ENCODE measurements around the gene PDE1C.
"Not testable (repeated sequence)": the region's sequence is repeated elsewhere in the genome, so short reads cannot be mapped to it uniquely, and the experiment has no call there.

Gene PDE1C

DNA sequence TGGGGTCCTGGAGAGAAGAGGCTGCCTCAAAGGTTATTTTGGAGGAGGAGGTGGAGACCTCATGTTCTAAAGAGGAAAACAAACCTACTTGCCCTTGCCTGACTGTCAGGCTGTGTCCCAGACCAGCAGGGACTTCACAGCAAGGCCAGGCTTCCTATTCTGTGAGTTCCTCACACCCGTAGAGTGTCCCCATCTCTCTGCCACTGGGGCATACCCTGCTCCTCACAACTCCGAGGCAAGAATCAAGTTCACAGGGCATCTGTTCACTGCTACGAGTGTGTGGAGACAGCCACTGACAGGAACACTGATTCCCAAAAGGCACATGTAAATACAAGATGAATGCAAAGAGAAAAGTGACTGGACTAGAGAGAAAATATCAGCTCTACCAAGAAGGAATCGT, 38.0 kb downstream of the PDE1C start:
- Histone ChIP-seq H3K4me1 (ENCODE audit: control insufficient read depth, insufficient read depth, low read length) (no peaks in the 10 kb centered on the region), H3K27ac (ENCODE audit: insufficient read depth, low read depth, low read length, poor library complexity, severe bottlenecking) (no peak overlapping the region), H3K36me3 (ENCODE audit: control insufficient read depth, insufficient read depth, low read length) (no peaks in the 10 kb centered on the region), H3K9me3 (ENCODE audit: control insufficient read depth, low read length) (no peaks in the 10 kb centered on the region), H3K27me3 (ENCODE audit: control insufficient read depth, insufficient read depth, low read length, poor library complexity, severe bottlenecking) (no peaks in the 10 kb centered on the region), H3K4me3 (ENCODE audit: insufficient read depth, low read depth, low read length) (no peak overlapping the region)
- 95% methylated on average over 4 of the region's 4 CpGs for WGBS, 2 experiments

DNA sequence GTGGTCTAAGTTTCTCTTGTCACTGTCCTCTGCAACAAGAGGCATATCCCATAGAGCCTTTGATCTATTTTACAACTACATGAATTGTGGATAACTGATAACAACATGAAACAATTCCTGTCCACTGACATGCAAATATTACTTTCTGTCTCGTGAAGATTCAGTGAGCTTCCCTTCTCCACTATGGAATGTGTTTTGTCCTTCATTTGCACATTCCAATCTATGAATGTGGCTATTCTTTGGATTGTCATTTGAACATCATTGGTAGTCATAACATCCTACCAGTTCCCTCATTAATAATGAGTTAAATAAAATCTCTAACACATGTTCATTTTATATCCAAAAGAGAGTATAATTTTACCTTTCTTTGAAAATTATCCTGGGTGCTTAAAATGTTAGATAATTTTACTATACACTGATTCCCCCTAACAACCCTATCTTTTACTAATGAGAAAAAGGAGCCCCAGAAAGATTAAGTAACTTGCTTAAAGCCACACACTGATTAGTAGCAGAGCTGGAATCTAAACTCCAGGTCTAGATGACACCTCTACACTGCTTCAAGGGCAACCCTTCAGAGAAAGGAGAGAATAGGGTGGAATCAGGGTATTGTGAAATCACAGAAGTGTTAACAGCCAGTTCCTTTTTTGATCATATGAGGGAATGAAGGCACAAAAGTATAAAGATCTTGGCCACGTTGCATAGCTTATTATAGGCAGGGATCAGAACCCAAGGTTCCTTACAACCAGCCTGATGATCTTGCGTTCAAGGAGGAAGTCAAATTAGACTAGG, 39.1 kb downstream of the PDE1C start:
- Histone ChIP-seq H3K4me1 (ENCODE audit: control insufficient read depth, insufficient read depth, low read length) (no peaks in the 10 kb centered on the region), H3K9me3 (ENCODE audit: control insufficient read depth, low read length) (no peaks in the 10 kb centered on the region), H3K4me3 (ENCODE audit: insufficient read depth, low read depth, low read length) (no peak overlapping the region), H3K27me3 (ENCODE audit: control insufficient read depth, insufficient read depth, low read length, poor library complexity, severe bottlenecking) (no peaks in the 10 kb centered on the region), H3K27ac (ENCODE audit: insufficient read depth, low read depth, low read length, poor library complexity, severe bottlenecking) (no peak overlapping the region), H3K36me3 (ENCODE audit: control insufficient read depth, insufficient read depth, low read length) (no peaks in the 10 kb centered on the region)
- 88 to 90% methylated on average over 3 of the region's 3 CpGs for WGBS, 2 experiments

DNA sequence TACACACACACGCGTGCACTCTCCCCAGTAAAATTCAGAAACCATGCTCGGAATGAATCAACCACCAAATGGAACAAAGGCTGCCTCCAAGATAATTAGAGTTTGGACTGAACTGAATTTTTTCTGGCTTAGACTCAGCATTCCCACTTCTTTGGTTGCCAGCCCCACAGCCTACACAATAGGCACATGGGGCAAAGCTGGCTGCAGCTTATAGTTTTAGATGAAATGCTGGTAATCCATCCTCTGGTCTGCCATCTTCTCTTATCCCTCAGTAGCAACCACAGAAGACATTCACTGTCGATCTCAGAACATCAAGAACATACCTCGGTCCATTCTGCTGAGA, 44.2 kb downstream of the PDE1C start:
- no peaks in the 10 kb centered on the region for H3K27me3 ChIP-seq (ENCODE audit: control insufficient read depth, insufficient read depth, low read length, poor library complexity, severe bottlenecking)
- WGBS, 2 experiments = 96% methylated on average over 5 of the region's 5 CpGs

DNA sequence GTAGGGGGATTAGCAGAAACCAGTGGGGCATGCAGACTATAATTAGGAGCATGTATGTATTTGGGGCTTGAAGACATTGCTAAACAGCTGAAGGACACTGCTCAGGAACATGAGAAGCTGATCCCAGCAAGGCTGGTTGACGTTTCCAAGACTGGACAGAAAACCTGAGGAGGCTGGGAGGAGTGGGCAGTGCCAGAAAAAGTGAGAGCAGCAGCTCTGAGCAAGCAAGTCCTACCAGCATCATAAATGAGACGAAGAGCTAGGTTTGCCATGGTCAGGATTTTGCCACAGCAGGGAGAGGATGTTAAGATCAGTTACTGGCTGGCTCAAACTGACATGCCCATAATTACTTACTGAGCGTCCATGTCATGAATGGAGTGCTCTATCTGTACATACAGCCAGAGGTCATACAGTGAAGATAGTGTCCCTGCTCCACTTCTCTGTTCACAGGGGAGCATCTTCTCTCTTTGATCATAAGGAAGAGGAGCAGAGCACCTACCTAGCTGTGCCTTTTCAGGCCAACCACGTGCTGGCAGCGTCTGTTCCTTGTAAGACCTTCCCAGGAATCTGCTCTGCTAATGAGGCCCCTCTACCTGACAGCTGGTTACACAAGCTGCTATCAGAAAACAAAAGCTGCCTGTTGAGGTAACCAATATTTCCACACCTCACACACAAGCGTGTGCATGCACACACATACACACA, 44.7 kb downstream of the PDE1C start:
- WGBS, 2 experiments = 91 to 92% methylated on average over 6 of the region's 6 CpGs
- no peak overlapping the region for H3K4me3 ChIP-seq (ENCODE audit: insufficient read depth, low read depth, low read length)
- no peak overlapping the region for H3K27ac ChIP-seq (ENCODE audit: insufficient read depth, low read depth, low read length, poor library complexity, severe bottlenecking)
- no peaks in the 10 kb centered on the region for H3K9me3 ChIP-seq (ENCODE audit: control insufficient read depth, low read length)
- no peaks in the 10 kb centered on the region for H3K36me3 ChIP-seq (ENCODE audit: control insufficient read depth, insufficient read depth, low read length)
- no peaks in the 10 kb centered on the region for H3K27me3 ChIP-seq (ENCODE audit: control insufficient read depth, insufficient read depth, low read length, poor library complexity, severe bottlenecking)
- H3K4me1 ChIP-seq (ENCODE audit: control insufficient read depth, insufficient read depth, low read length) = no peaks in the 10 kb centered on the region

More for the DNA sequence above, 44.2 kb downstream of the PDE1C start:
- no peaks in the 10 kb centered on the region for H3K36me3 ChIP-seq (ENCODE audit: control insufficient read depth, insufficient read depth, low read length)
- no peaks in the 10 kb centered on the region for H3K4me1 ChIP-seq (ENCODE audit: control insufficient read depth, insufficient read depth, low read length)
- no peaks in the 10 kb centered on the region for H3K9me3 ChIP-seq (ENCODE audit: control insufficient read depth, low read length)
- H3K27ac ChIP-seq (ENCODE audit: insufficient read depth, low read depth, low read length, poor library complexity, severe bottlenecking) = no peak overlapping the region
- H3K4me3 ChIP-seq (ENCODE audit: insufficient read depth, low read depth, low read length) = no peak overlapping the region

DNA sequence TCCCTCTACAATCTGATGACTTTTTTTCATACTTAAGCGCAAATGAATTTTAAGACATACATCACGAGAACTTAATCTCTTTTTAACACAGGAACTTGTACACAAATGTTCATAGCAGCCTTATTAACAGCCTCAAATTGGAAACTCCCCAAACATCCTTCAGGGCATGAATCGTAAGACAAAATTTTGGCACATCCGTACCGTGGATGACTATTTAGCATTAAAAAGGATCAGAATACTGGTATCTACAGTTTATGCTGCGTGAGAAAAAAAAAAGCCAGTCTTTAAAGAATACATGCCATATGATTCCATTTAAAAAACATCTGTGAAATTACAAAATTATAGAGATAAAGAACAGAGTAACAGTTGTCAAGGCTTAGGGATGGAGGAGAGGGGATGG, 46.8 kb downstream of the PDE1C start:
- no peaks in the 10 kb centered on the region for H3K27me3 ChIP-seq (ENCODE audit: control insufficient read depth, insufficient read depth, low read length, poor library complexity, severe bottlenecking)
- no peaks in the 10 kb centered on the region for H3K36me3 ChIP-seq (ENCODE audit: control insufficient read depth, insufficient read depth, low read length)
- no peak overlapping the region for H3K27ac ChIP-seq (ENCODE audit: insufficient read depth, low read depth, low read length, poor library complexity, severe bottlenecking)
- no peak overlapping the region for H3K4me3 ChIP-seq (ENCODE audit: insufficient read depth, low read depth, low read length)
- whole genome bisulfite sequencing, 2 experiments = 93 to 98% methylated on average over 6 of the region's 6 CpGs
- no peaks in the 10 kb centered on the region for H3K4me1 ChIP-seq (ENCODE audit: control insufficient read depth, insufficient read depth, low read length)
- no peaks in the 10 kb centered on the region for H3K9me3 ChIP-seq (ENCODE audit: control insufficient read depth, low read length)

DNA sequence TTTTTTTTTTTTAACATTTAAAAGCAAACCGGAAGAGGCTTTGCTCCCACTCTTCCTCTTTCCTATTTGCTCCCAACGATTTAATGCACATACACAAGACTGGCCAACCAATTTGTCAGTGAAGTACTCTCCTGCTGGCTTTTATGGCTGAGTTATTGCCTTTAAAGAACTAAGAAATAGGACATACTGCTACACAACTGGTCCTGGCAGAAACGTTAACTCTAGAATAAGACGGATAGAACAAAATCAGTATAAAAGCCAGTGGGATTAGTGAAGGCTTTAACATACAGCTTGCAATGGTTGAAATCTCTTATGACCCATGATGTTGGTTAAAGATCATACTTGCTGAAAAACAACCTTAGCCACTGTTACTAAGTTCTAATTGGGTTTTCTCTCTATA, 47.2 kb downstream of the PDE1C start:
- Histone ChIP-seq H3K27ac (ENCODE audit: insufficient read depth, low read depth, low read length, poor library complexity, severe bottlenecking) (no peak overlapping the region), H3K4me3 (ENCODE audit: insufficient read depth, low read depth, low read length) (no peak overlapping the region), H3K9me3 (ENCODE audit: control insufficient read depth, low read length) (no peaks in the 10 kb centered on the region), H3K27me3 (ENCODE audit: control insufficient read depth, insufficient read depth, low read length, poor library complexity, severe bottlenecking) (no peaks in the 10 kb centered on the region), H3K36me3 (ENCODE audit: control insufficient read depth, insufficient read depth, low read length) (no peaks in the 10 kb centered on the region), H3K4me1 (ENCODE audit: control insufficient read depth, insufficient read depth, low read length) (no peaks in the 10 kb centered on the region)
- WGBS, 2 experiments = 89 to 92% methylated on average over 4 of the region's 4 CpGs

DNA sequence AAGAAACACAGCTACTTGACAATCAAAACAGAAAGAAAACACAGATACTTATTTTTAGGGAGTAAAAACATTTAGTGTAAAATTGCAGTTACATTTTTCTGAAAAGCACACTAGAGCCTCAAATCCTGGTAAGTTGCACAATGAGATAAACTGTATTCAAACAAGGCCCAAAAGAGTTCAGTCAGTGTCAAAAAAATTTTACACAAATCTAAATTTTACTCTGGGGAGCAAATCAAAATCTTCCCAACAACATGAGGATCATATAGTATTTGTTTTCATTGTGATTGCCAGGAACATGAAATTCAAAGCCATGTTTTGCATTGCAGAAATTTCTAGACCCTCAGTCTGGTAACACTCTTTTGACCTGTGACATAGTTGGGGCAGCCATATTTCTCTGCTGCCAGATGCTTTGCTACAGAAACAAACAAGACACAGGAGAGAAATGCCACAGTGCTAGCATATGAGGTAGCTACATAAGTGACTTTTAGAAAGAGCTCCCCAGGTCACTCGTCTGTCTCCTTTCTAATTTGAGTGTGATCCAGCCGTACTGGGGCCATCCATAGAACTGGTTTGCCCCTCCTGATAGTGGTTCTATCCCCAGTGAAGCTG, 49.6 kb downstream of the PDE1C start:
- Histone ChIP-seq H3K27me3 (ENCODE audit: control insufficient read depth, insufficient read depth, low read length, poor library complexity, severe bottlenecking) (no peaks in the 10 kb centered on the region), H3K4me3 (ENCODE audit: insufficient read depth, low read depth, low read length) (no peak overlapping the region), H3K9me3 (ENCODE audit: control insufficient read depth, low read length) (no peaks in the 10 kb centered on the region), H3K4me1 (ENCODE audit: control insufficient read depth, insufficient read depth, low read length) (no peaks in the 10 kb centered on the region), H3K27ac (ENCODE audit: insufficient read depth, low read depth, low read length, poor library complexity, severe bottlenecking) (no peak overlapping the region), H3K36me3 (ENCODE audit: control insufficient read depth, insufficient read depth, low read length) (no peaks in the 10 kb centered on the region)
- WGBS, 2 experiments = 91 to 92% methylated on average over 2 of the region's 2 CpGs

DNA sequence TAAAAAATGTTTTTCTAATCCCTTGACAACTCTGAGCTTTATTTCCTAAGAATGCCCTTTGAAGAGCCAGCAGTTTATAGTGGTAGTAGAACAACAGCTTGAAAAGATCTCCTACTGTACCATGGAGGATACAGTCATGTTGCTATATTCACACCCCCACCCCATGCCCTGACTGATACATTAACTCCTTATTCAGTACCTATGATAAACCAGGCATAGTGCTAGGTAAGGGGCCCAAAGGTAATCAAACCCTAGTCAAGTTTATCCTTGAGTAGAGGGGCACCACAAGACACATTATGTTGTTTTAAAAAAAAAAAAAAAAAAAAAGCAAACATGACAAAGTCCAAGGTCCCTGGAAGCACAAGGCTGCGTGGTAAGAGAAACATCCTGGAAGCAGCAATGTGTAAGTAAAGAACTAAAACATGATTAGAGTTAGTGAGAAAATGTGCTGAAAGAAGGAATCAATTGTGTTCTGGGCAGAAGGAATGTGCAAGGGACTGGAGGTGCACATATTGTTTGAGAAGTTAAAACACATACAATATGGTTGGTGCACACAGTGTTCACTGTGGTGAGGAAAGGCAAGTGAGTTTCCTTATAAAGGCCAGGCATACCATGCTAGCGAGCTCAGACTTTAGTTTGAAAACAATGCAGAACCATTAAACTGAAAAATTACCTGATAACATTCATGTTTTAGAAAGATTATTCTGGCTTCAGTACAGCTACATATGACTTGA, 51.2 kb downstream of the PDE1C start:
- H3K4me1 ChIP-seq (ENCODE audit: control insufficient read depth, insufficient read depth, low read length) = no peaks in the 10 kb centered on the region
- H3K27me3 ChIP-seq (ENCODE audit: control insufficient read depth, insufficient read depth, low read length, poor library complexity, severe bottlenecking) = no peaks in the 10 kb centered on the region
- no peaks in the 10 kb centered on the region for H3K9me3 ChIP-seq (ENCODE audit: control insufficient read depth, low read length)
- no peak overlapping the region for H3K27ac ChIP-seq (ENCODE audit: insufficient read depth, low read depth, low read length, poor library complexity, severe bottlenecking)
- no peaks in the 10 kb centered on the region for H3K36me3 ChIP-seq (ENCODE audit: control insufficient read depth, insufficient read depth, low read length)
- 81 to 92% methylated on average over 2 of the region's 2 CpGs for WGBS, 2 experiments
- no peak overlapping the region for H3K4me3 ChIP-seq (ENCODE audit: insufficient read depth, low read depth, low read length)

DNA sequence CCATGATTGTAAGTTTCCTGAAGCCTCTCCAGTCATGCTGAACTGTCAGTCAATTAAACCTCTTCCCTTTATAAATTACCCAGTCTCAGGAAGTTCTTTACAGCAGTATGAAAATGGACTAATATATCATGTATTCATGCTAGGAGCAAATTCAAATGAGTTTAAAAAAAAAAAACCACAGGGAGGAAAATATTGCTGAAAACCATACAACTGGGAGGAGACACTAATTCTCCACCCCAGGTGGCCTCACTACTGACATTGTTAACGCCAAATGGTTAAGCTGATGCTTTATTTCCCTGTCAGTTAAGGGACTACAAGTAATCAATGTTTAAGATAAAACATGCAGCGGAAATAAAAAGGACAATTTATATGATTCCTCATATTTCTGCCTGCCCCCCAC, 55.1 kb downstream of the PDE1C start:
- 80 to 94% methylated on average over 1 to 2 of the region's 2 CpGs for WGBS, 2 experiments
- Histone ChIP-seq H3K27me3 (ENCODE audit: control insufficient read depth, insufficient read depth, low read length, poor library complexity, severe bottlenecking) (no peaks in the 10 kb centered on the region), H3K9me3 (ENCODE audit: control insufficient read depth, low read length) (no peaks in the 10 kb centered on the region), H3K4me3 (ENCODE audit: insufficient read depth, low read depth, low read length) (no peak overlapping the region), H3K4me1 (ENCODE audit: control insufficient read depth, insufficient read depth, low read length) (no peaks in the 10 kb centered on the region), H3K36me3 (ENCODE audit: control insufficient read depth, insufficient read depth, low read length) (no peaks in the 10 kb centered on the region), H3K27ac (ENCODE audit: insufficient read depth, low read depth, low read length, poor library complexity, severe bottlenecking) (no peak overlapping the region)

DNA sequence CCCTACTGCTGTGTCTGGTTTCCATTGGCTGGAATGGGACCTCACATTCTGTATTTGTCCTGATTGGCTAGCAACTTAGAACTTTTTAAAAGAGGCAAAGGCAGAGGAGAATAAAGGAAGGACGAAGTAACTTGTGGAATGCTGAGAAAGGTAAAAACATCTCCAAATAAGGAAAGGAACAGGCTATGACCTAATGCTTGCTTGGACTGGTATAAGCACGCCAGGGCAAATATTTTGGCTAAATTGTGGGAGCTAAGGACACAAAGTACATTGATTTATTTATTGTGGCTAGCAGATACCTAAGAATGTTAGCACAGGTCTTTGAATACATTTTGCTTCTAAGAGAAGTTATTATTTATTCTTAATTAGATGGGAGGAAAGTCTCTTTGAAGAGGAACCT, 56.7 kb downstream of the PDE1C start:
- not testable (repeated sequence) for H3K36me3 ChIP-seq (ENCODE audit: control insufficient read depth, insufficient read depth, low read length); H3K27ac ChIP-seq (ENCODE audit: insufficient read depth, low read depth, low read length, poor library complexity, severe bottlenecking); H3K4me3 ChIP-seq (ENCODE audit: insufficient read depth, low read depth, low read length); H3K27me3 ChIP-seq (ENCODE audit: control insufficient read depth, insufficient read depth, low read length, poor library complexity, severe bottlenecking); H3K9me3 ChIP-seq (ENCODE audit: control insufficient read depth, low read length); H3K4me1 ChIP-seq (ENCODE audit: control insufficient read depth, insufficient read depth, low read length)
- WGBS, 2 experiments = 39 to 46% methylated on average over 2 of the region's 2 CpGs

Data from ectodermal cell (in vitro differentiated cells).